AG08395 (cell line): ENCODE data around the gene OR10J1.
A peak's percentile ranks its signal among the peaks of the same experiment; 100 is the strongest.
"Not testable (repeated sequence)": the region's sequence is repeated elsewhere in the genome, so short reads cannot be mapped to it uniquely, and the experiment has no call there.

Experiments
- DNase-seq: peaks from one replicate; pipeline ENCODE4 v3.0.0; 2012; ENCODE audit warnings: mixed read lengths, low spot score

Gene OR10J1

GRCh38 chr1:159439422-159439821 is at the start of gene OR10J1:
TSS of gene OR10J1 (plus strand) at chr1:159439722. CDS start at chr1:159439792, 70 bp downstream.
- DNase-seq, result no peak

GRCh38 chr1:159406821-159407220 is 32.7 kb upstream of the OR10J1 start:
- DNase-seq, result no peak

- DNase-seq, result no peak
Observed at GRCh38 chr1:159408862-159409400, 30.6 kb upstream of the OR10J1 start.

GRCh38 chr1:159421821-159422220 is 17.7 kb upstream of the OR10J1 start:
- DNase-seq, result no peak

GRCh38 chr1:159428536-159428935 is 11.0 kb upstream of the OR10J1 start:
- no peak for DNase-seq

- peak; percentile 42 for DNase-seq
Observed at GRCh38 chr1:159429074-159429861, 10.3 kb upstream of the OR10J1 start.

GRCh38 chr1:159430985-159431384 is 8.5 kb upstream of the OR10J1 start:
- no peak for DNase-seq

GRCh38 chr1:159431904-159432303 is 7.6 kb upstream of the OR10J1 start, which contains the start of gene OR10J4:
TSS of gene OR10J4 (plus strand) at chr1:159432204.
- no peak for DNase-seq

- DNase-seq, result no peak
Observed at GRCh38 chr1:159436469-159436868, 3.1 kb upstream of the OR10J1 start.

GRCh38 chr1:159441360-159441759 is 1.8 kb downstream of the OR10J1 start:
- DNase-seq, result no peak

GRCh38 chr1:159442428-159442827 is 2.9 kb downstream of the OR10J1 start:
- no peak for DNase-seq

- DNase-seq, result peak; percentile 2
Observed at GRCh38 chr1:159443066-159443750, 3.7 kb downstream of the OR10J1 start.

GRCh38 chr1:159444511-159444910 is 5.0 kb downstream of the OR10J1 start:
- no peak for DNase-seq

- DNase-seq, result no peak
Observed at GRCh38 chr1:159448181-159448580, 8.7 kb downstream of the OR10J1 start.

- DNase-seq, result not testable (repeated sequence)
Observed at GRCh38 chr1:159449605-159450004, 10.1 kb downstream of the OR10J1 start.

- no peak for DNase-seq
Observed at GRCh38 chr1:159459551-159459950, 20.0 kb downstream of the OR10J1 start.

- DNase-seq, result no peak
Observed at GRCh38 chr1:159465191-159465603, 25.7 kb downstream of the OR10J1 start.

GRCh38 chr1:159468321-159468720 is 28.8 kb downstream of the OR10J1 start:
- DNase-seq, result no peak

GRCh38 chr1:159469921-159470533 is 30.5 kb downstream of the OR10J1 start:
- DNase-seq, result no peak

- DNase-seq, result no peak
Observed at GRCh38 chr1:159473335-159473734, 33.8 kb downstream of the OR10J1 start.

GRCh38 chr1:159474926-159475325 is 35.4 kb downstream of the OR10J1 start:
- no peak for DNase-seq

- no peak for DNase-seq
Observed at GRCh38 chr1:159483501-159483900, 44.0 kb downstream of the OR10J1 start.
